CD14-positive monocyte (primary cell): ENCODE measurements around the gene ASMTL. TPM values are rescaled to one million over a fixed set of nuclear protein-coding genes. Genes with fewer than 3 reads are reported as not detected.

ENCODE experiments used
- DNase-seq, 3 donors: peaks; one replicate each; pipeline ENCODE4 v3.0.0-alpha.2; 2011 to 2022
- H2AFZ ChIP-seq: 2 replicates; pipeline ENCODE4 v1.6.0; 2012; ENCODE audit warnings: mild to moderate bottlenecking, low read depth, low read length, inconsistent platforms; ENCODE audit not compliant: insufficient read depth, poor library complexity, severe bottlenecking
- H3K27ac ChIP-seq, 2 donors: 1 replicate in 1 of 2; 2 replicates in 1 of 2; pipeline ENCODE4 v1.5.1; 2012 to 2013; ENCODE audit warnings: low read length in 2 of 2, control low read depth in 1 of 2, inconsistent platforms in 1 of 2, low read depth in 1 of 2, mild to moderate bottlenecking in 1 of 2
- H3K27me3 ChIP-seq, 2 donors: one replicate each; pipeline versions ENCODE4 v1.6.0 to v1.6.1; 2011 to 2013; ENCODE audit warnings: low read length in 2 of 2; ENCODE audit not compliant: control insufficient read depth in 2 of 2, insufficient read depth in 2 of 2
- H3K36me3 ChIP-seq, 2 donors: replicated peaks in 1 of 2; 1 replicate in 1 of 2; 2 replicates in 1 of 2; pipeline versions ENCODE4 v1.5.1 to v1.6.1; 2012 to 2013; ENCODE audit warnings: low read length in 2 of 2, control low read depth in 1 of 2, inconsistent platforms in 1 of 2, mild to moderate bottlenecking in 1 of 2; ENCODE audit not compliant: insufficient read depth in 2 of 2, control insufficient read depth in 1 of 2
- H3K4me1 ChIP-seq, 2 donors: 1 replicate in 1 of 2; 2 replicates in 1 of 2; pipeline versions ENCODE4 v1.5.1 to v1.6.1; 2012 to 2013; ENCODE audit warnings: low read length in 2 of 2, control low read depth in 1 of 2, inconsistent platforms in 1 of 2, mild to moderate bottlenecking in 1 of 2, moderate library complexity in 1 of 2; ENCODE audit not compliant: insufficient read depth in 2 of 2, control insufficient read depth in 1 of 2
- H3K4me2 ChIP-seq: replicated peaks from 2 replicates; pipeline ENCODE3; 2012; ENCODE audit warnings: low read length, moderate library complexity, mild to moderate bottlenecking; ENCODE audit not compliant: poor library complexity, severe bottlenecking; ENCODE audit errors: extremely low read depth
- H3K4me3 ChIP-seq, 3 experiments: fragments of 200-600 bp in 1 of 3; sonication (generic) in 1 of 3; replicated peaks in 1 of 3; 1 replicate in 2 of 3; 2 replicates in 1 of 3; pipeline ENCODE4 v1.5.1; 2011 to 2013; ENCODE audit warnings: low read length in 3 of 3, mild to moderate bottlenecking in 3 of 3, control low read depth in 2 of 3, low read depth in 2 of 3, inconsistent platforms in 1 of 3, moderate library complexity in 1 of 3
- H3K79me2 ChIP-seq: 2 replicates; pipeline ENCODE4 v1.6.0; 2012; ENCODE audit warnings: mild to moderate bottlenecking, control low read depth, inconsistent platforms, low read length, moderate library complexity; ENCODE audit not compliant: insufficient read depth
- H3K9ac ChIP-seq: 2 replicates; pipeline ENCODE4 v1.6.0; 2017; ENCODE audit warnings: low read length, mild to moderate bottlenecking; ENCODE audit not compliant: insufficient read depth, poor library complexity, severe bottlenecking
- H3K9me3 ChIP-seq, 2 donors: replicated peaks in 1 of 2; 1 replicate in 1 of 2; 2 replicates in 1 of 2; pipeline versions ENCODE4 v1.5.1 to v1.6.1; 2012 to 2013; ENCODE audit warnings: low read length in 2 of 2, control low read depth in 1 of 2; ENCODE audit not compliant: control insufficient read depth in 1 of 2, insufficient read depth in 1 of 2
- H4K20me1 ChIP-seq: 2 replicates; pipeline ENCODE4 v1.6.0; 2012; ENCODE audit warnings: mild to moderate bottlenecking, low read length, control low read depth, moderate library complexity; ENCODE audit not compliant: insufficient read depth
- H3K27ac Mint-ChIP-seq, 7 donors: one replicate each; pipeline ENCODE4 v1.8.0; 2020; ENCODE audit warnings: mild to moderate bottlenecking in 7 of 7, mixed read lengths in 7 of 7, moderate library complexity in 6 of 7, inconsistent platforms in 2 of 7
- H3K27me3 Mint-ChIP-seq, 3 donors: one replicate each; pipeline ENCODE4 v1.8.0; 2021 to 2022; ENCODE audit warnings: low read depth in 3 of 3, mild to moderate bottlenecking in 3 of 3, mixed read lengths in 3 of 3, moderate library complexity in 3 of 3, inconsistent platforms in 1 of 3
- H3K36me3 Mint-ChIP-seq, 2 donors: one replicate each; pipeline ENCODE4 v1.8.0; 2020; ENCODE audit warnings: mixed read lengths in 2 of 2, inconsistent platforms in 1 of 2, mild to moderate bottlenecking in 1 of 2
- H3K4me1 Mint-ChIP-seq: one replicate; pipeline ENCODE4 v1.8.0; 2020; ENCODE audit warnings: mild to moderate bottlenecking, mixed read lengths
- H3K4me3 Mint-ChIP-seq, 2 donors: one replicate each; pipeline ENCODE4 v1.8.0; 2020; ENCODE audit warnings: mild to moderate bottlenecking in 2 of 2, mixed read lengths in 2 of 2, moderate library complexity in 1 of 2
- H3K9me3 Mint-ChIP-seq, 7 donors: one replicate each; pipeline ENCODE4 v1.8.0; 2020 to 2022; ENCODE audit warnings: mixed read lengths in 7 of 7, mild to moderate bottlenecking in 6 of 7, moderate library complexity in 6 of 7, inconsistent platforms in 2 of 7
- WGBS: methylation state at CpG from one replicate; pipeline ENCODE4 v1.1.5; 2013; ENCODE audit warnings: missing lambda C conversion rate; ENCODE audit not compliant: insufficient coverage; 5-methylcytosine and 5-hydroxymethylcytosine counted together
- intact Hi-C, 2 donors: fragments of 100-400 bp; cut with micrococcal nuclease; formaldehyde crosslinking; loops; one replicate each; pipeline versions ENCODE4 v1.15.0 to v1.15.1; 2023
- polyA plus RNA-seq, 3 donors: library from polyadenylated mRNA; depleted of rRNA in 1 of 3; unstranded in 2 of 3; stranded (reverse) in 1 of 3; fragments of 300-500 nt in 2 of 3; fragments of >200 nt in 1 of 3; fragmentation: Illumina TruSeq in 2 of 3; gene quantifications; 1 replicate in 2 of 3; 2 replicates in 1 of 3; pipeline ENCODE4 v1.2.3, GENCODE V29; 2012 to 2021
- TF ChIP-seq, protein P1 (sequence below): fragments of 200-600 bp; IDR thresholded peaks from one replicate; pipeline ENCODE4 v1.8.0; 2022; ENCODE audit warnings: antibody characterized with exemption, mild to moderate bottlenecking

The ASMTL gene
- polyA plus RNA-seq, 3 donors, result 19.0 to 31.5 (median 31.0) TPM

DNA sequence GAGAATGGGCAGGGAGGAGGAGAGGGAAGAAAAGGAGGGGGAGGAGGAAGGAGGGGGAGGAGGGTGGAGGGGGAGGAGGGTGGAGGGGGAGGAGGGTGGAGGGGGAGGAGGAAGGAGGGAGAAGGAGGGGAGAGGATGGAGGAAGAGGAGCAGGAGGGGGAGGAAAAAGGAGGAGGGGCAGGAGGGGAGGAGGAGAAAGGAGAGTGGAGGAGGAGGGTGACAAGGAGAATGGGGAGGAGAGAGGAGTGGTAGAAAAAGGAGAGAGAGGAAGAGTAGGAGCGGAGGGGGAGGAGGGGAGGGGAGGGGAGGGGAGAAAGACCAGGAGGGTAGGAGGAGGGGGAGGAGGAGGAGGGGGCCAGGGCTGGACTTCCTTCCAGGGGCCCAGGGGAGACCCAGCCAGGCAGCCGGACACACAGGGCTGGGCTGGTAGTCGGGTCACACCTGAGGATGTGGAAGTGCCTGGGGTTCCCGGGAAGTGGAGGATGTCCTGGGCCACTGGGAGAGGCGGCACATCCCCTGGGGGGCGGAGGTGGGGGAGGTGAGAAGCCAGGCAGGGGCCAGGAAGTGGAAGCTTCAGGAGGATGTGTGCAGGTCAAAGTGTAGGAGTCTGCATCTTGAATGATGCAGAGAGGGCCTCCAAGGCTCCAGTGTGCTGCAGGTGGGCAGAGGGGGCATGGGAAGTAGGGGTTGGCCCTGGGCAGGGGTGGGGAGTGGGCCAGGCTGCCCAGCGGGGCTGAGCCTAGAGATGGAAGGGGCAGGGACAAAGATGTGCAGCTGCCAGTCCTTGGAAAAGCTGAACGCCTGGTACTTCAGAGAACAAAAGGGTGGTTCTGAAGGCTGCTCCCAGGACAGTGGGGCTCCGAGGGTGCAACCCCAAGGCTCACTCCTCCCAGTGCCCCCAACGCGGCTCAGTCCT lies 97.3 kb downstream of the ASMTL start:
- Histone ChIP-seq H4K20me1 (no peaks in the 10 kb centered on the region), H3K27ac (no peak overlapping the region), H3K27me3 (no peaks in the 10 kb centered on the region), H2AFZ (no peak overlapping the region), H3K79me2 (no peaks in the 10 kb centered on the region), H3K36me3 (peaks cover 6 to 18% of the 10 kb centered on the region in 2 donors), H3K4me3 (no peak overlapping the region), H3K4me2 (no peak overlapping the region), H3K9me3 (peaks cover 8 to 14% of the 10 kb centered on the region in 2 donors), H3K4me1 (peaks cover 0 to 6% of the 10 kb centered on the region in 2 donors), H3K9ac (no peak overlapping the region)
- Mint-ChIP-seq H3K36me3 (peaks cover 22 to 35% of the 10 kb centered on the region in 2 donors), H3K27me3 (peaks cover 1 to 3% (median 3%) of the 10 kb centered on the region in 3 donors), H3K4me1 (peaks cover 3% of the 10 kb centered on the region), H3K9me3 (peaks cover 3 to 11% (median 10%) of the 10 kb centered on the region in 7 donors), H3K4me3 (no peak overlapping the region), H3K27ac (no peak overlapping the region)
- intact Hi-C loops, result loop anchor here in 1 of 2 donors (5.0 kb wide), 1 partner anchor 63 kb away; no protein-coding TSS in a partner anchor
- no peak for DNase-seq
- TF ChIP-seq, protein P1, sequence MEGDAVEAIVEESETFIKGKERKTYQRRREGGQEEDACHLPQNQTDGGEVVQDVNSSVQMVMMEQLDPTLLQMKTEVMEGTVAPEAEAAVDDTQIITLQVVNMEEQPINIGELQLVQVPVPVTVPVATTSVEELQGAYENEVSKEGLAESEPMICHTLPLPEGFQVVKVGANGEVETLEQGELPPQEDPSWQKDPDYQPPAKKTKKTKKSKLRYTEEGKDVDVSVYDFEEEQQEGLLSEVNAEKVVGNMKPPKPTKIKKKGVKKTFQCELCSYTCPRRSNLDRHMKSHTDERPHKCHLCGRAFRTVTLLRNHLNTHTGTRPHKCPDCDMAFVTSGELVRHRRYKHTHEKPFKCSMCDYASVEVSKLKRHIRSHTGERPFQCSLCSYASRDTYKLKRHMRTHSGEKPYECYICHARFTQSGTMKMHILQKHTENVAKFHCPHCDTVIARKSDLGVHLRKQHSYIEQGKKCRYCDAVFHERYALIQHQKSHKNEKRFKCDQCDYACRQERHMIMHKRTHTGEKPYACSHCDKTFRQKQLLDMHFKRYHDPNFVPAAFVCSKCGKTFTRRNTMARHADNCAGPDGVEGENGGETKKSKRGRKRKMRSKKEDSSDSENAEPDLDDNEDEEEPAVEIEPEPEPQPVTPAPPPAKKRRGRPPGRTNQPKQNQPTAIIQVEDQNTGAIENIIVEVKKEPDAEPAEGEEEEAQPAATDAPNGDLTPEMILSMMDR, result no peak
- WGBS, result 38% methylated on average over 9 of the region's 11 CpGs

DNA sequence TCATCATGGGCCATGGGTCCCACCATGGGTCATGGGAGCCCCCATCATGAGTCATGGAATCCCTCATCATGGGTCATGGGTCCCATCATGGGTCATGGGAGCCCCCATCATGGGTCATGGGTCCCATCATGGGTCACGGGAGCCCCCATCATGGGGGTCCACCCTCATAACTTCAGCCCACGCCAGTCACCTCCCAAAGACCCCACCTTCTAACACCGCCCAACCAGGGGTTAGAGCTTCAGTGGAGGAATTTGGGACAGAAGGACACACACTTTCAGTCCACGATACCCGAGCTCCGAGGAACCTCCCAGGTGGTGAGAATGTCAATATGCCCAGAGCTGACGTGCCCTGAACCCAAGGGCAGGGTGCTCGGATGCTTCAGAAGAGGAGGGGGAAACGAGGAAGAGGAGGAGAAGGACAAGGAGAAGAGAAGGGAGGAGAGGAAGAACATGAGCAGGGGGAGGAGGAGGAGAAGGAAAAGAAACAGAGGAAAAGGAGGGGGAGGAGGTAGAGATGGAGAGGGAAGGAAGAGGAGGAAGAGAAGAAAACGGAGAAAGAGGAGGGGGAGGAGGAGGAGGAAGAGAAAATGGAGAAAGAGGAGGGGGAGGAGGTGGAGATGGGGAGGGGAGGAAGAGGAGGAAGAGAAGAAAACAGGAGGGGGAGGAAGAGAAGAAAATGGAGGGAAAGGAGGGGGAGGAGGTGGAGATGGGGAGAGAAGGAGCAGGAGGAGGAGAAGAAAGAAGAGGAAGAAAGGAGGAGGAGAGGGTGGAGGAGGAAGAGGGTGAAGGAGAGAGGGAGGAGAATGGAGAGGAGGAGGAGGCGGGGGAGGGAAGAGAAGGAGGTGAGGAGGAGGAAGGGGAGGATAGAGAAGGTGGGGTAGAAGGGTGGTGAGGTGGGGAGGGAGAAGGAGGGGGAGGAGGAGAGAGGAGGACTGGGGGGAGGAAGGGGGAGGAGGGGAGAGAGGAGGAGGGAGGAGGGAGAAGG lies 98.4 kb downstream of the ASMTL start:
- Histone ChIP-seq H2AFZ (no peak overlapping the region), H3K4me3 (no peak overlapping the region), H3K27ac (no peak overlapping the region), H3K9ac (no peak overlapping the region), H3K27me3 (no peaks in the 10 kb centered on the region), H3K4me2 (no peak overlapping the region), H3K9me3 (peaks cover 8 to 14% of the 10 kb centered on the region in 2 donors), H3K79me2 (no peaks in the 10 kb centered on the region), H3K4me1 (peaks cover 0 to 6% of the 10 kb centered on the region in 2 donors), H4K20me1 (no peaks in the 10 kb centered on the region), H3K36me3 (peaks cover 6 to 18% of the 10 kb centered on the region in 2 donors)
- peaks cover 3% of the 10 kb centered on the region for H3K4me1 Mint-ChIP-seq
- H3K9me3 Mint-ChIP-seq, result peaks cover 3 to 11% (median 10%) of the 10 kb centered on the region in 7 donors
- H3K27ac Mint-ChIP-seq, result peak overlapping the region in 3 of 7 donors; percentile 42 to 67 (median 62)
- WGBS, result 88% methylated on average over 8 of the region's 11 CpGs
- TF ChIP-seq, protein P1, result no peak
- no peak overlapping the region for H3K4me3 Mint-ChIP-seq
- H3K27me3 Mint-ChIP-seq, result peaks cover 0 to under 1% (median 0%) of the 10 kb centered on the region in 3 donors
- peaks cover 19 to 37% of the 10 kb centered on the region in 2 donors for H3K36me3 Mint-ChIP-seq
- DNase-seq, result no peak
- intact Hi-C loops, result loop anchor here in 1 of 2 donors (5.0 kb wide), 1 partner anchor 62 kb away; no protein-coding TSS in a partner anchor
